Uterus (tissue), 4 donors: ENCODE measurements around the gene TRAPPC6A. TPM values are rescaled to one million over a fixed set of nuclear protein-coding genes. Genes with fewer than 3 reads are reported as not detected.

ENCODE experiments used
- DNase-seq, 2 donors: peaks; one replicate each; pipeline ENCODE4 v3.0.0-alpha.2; 2019 to 2020
- H3K27ac ChIP-seq, 2 donors: fragments of 200-600 bp; sonication (generic); 1 replicate in 1 of 2; 2 replicates in 1 of 2; pipeline ENCODE4 v1.5.1; 2016 to 2018
- H3K27me3 ChIP-seq, 2 donors: fragments of 200-600 bp; sonication (generic); one replicate each; pipeline ENCODE4 v1.5.1; 2018 to 2019; ENCODE audit warnings: control low read depth in 1 of 2
- H3K36me3 ChIP-seq, 2 donors: fragments of 200-600 bp; sonication (generic); one replicate each; pipeline ENCODE4 v1.5.1; 2019; ENCODE audit warnings: control low read depth in 1 of 2
- H3K4me1 ChIP-seq, 2 donors: fragments of 200-600 bp; sonication (generic); one replicate each; pipeline ENCODE4 v1.5.1; 2018 to 2019; ENCODE audit warnings: control low read depth in 1 of 2
- H3K4me3 ChIP-seq, 2 donors: fragments of 200-600 bp; sonication (generic); 1 replicate in 1 of 2; 2 replicates in 1 of 2; pipeline ENCODE4 v1.5.1; 2018 to 2019; ENCODE audit warnings: mild to moderate bottlenecking in 1 of 2
- H3K9me3 ChIP-seq, 2 donors: fragments of 200-600 bp; sonication (generic); one replicate each; pipeline ENCODE4 v1.5.1; 2019; ENCODE audit warnings: control low read depth in 1 of 2
- POLR2A ChIP-seq, 2 donors: fragments of 450-650 bp; IDR thresholded peaks; one replicate each; pipeline ENCODE4 v1.6.1; 2016; ENCODE audit warnings: antibody characterized with exemption in 2 of 2, mild to moderate bottlenecking in 1 of 2, moderate library complexity in 1 of 2
- intact Hi-C: fragments of 100-400 bp; cut with DNase I; formaldehyde crosslinking; loops from one replicate; pipeline ENCODE4 v1.15.1; 2023; ENCODE audit warnings: low total_unique reads
- total RNA-seq, 4 donors: library from RNA; depleted of rRNA in 3 of 4; stranded (reverse); fragments of >200 nt in 3 of 4; gene quantifications; one replicate each; pipeline versions ENCODE4 v1.1.0 to v1.2.4, GENCODE V29; 2014 to 2023
- TF ChIP-seq, protein P1 (sequence below), 4 experiments: fragments of 200-600 bp in 2 of 4; fragments of 450-650 bp in 2 of 4; sonication (generic) in 2 of 4; IDR thresholded peaks; one replicate each; pipeline ENCODE4 v1.5.1; 2016 to 2019; ENCODE audit warnings: antibody characterized with exemption in 4 of 4, mild to moderate bottlenecking in 2 of 4, moderate library complexity in 1 of 4
- donor health status: DM: yes; HTN: yes; CAD: no.

Gene TRAPPC6A
- total RNA-seq, 4 donors from 2014 or later = 4.1 to 25.9 (median 16.5) TPM

DNA sequence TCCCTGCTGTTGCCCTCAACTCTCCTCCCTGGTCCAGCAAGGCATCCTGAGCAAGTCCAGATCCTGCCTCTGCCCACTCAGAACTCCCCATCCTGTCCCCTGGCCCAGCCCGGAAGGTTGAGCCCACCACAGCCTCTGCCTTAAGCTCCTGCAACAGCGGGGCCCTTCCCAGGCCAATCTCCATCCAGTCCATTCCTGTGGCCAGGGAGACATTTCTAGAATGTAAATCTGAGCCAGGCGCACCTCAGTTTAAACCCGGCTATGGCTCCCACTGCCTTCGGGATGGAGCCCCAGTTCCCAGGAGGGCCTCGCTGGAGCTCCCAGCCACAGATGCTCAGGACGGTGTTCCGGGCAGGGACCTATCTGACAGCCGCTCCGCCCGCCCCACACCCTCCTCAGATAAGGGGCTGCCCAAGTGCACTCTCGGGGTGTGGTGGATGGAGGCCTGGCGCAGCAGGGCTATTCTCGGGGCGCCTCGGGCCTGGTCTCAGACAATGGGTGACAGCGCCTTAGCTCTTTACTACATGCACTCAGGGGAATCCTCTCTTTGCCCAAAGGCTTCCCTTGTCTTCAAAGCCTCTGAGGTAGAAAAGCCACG is 5.3 kb downstream of the TRAPPC6A start:
- no peaks in the 10 kb centered on the region for H3K9me3 ChIP-seq
- H3K36me3 ChIP-seq = no peaks in the 10 kb centered on the region
- H3K4me1 ChIP-seq = peaks cover 4 to 8% of the 10 kb centered on the region in 2 donors
- H3K27me3 ChIP-seq = no peaks in the 10 kb centered on the region
- no peak overlapping the region for H3K27ac ChIP-seq
- TF ChIP-seq, protein P1, sequence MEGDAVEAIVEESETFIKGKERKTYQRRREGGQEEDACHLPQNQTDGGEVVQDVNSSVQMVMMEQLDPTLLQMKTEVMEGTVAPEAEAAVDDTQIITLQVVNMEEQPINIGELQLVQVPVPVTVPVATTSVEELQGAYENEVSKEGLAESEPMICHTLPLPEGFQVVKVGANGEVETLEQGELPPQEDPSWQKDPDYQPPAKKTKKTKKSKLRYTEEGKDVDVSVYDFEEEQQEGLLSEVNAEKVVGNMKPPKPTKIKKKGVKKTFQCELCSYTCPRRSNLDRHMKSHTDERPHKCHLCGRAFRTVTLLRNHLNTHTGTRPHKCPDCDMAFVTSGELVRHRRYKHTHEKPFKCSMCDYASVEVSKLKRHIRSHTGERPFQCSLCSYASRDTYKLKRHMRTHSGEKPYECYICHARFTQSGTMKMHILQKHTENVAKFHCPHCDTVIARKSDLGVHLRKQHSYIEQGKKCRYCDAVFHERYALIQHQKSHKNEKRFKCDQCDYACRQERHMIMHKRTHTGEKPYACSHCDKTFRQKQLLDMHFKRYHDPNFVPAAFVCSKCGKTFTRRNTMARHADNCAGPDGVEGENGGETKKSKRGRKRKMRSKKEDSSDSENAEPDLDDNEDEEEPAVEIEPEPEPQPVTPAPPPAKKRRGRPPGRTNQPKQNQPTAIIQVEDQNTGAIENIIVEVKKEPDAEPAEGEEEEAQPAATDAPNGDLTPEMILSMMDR (IDR thresholded peaks at IDR 0.05) = no peak
- no peak for TF ChIP-seq POLR2A (IDR thresholded peaks at IDR 0.05)
- DNase-seq = no peak
- no peak overlapping the region for H3K4me3 ChIP-seq
- intact Hi-C loops = no loop called here

DNA sequence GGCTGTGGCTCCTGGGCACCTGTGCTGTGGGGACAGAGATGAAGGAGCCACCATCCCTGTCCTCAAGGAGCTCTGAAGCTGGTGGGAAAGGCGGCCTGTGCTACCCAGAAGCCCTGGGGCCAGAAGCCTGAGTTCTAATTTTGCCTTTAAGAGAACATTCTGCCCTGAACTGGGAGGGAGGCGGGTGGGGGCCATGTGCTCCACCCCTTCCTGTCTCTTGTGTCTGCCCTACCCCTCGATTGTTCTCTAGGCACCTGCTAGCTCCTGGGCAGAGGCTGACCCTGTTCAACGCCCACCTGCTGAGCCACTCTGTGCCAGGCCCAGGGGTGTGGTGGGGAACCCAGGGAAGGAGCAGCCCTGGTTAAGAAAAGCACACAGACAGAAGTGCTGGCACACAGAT is 5.9 kb downstream of the TRAPPC6A start:
- H3K27ac ChIP-seq = no peak overlapping the region
- H3K36me3 ChIP-seq = no peaks in the 10 kb centered on the region
- intact Hi-C loops = no loop called here
- H3K4me3 ChIP-seq = no peak overlapping the region
- H3K27me3 ChIP-seq = no peaks in the 10 kb centered on the region
- H3K9me3 ChIP-seq = no peaks in the 10 kb centered on the region
- TF ChIP-seq, protein P1 (IDR thresholded peaks at IDR 0.05) = no peak
- no peak for TF ChIP-seq POLR2A (IDR thresholded peaks at IDR 0.05)
- peaks cover 0 to 3% of the 10 kb centered on the region in 2 donors for H3K4me1 ChIP-seq
- no peak for DNase-seq

DNA sequence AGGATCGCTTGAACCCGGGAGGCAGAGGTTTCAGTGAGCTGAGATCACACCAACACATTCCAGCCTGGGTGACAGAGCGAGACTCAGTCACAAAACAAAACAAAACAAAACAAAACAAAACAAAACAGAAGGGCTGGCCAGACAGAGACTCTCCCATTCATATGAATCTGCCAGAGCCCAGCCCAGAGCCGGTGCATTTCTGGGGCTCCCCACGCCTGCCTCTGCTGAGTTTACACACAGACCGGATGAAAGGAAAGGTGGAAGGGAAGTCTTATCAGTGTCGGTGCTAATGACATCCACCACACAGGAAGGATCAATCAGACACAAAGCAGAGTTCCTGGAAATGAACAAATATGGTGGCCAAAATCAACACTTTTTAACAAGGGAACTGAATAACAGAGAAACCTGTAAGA is 6.8 kb downstream of the TRAPPC6A start:
- Histone ChIP-seq H3K9me3 (no peaks in the 10 kb centered on the region), H3K4me3 (no peak overlapping the region), H3K27me3 (no peaks in the 10 kb centered on the region), H3K36me3 (no peaks in the 10 kb centered on the region), H3K27ac (no peak overlapping the region), H3K4me1 (no peaks in the 10 kb centered on the region)
- intact Hi-C loops = no loop called here
- TF ChIP-seq, protein P1 (IDR thresholded peaks at IDR 0.05) = no peak
- TF ChIP-seq POLR2A (IDR thresholded peaks at IDR 0.05) = no peak
- DNase-seq = no peak

DNA sequence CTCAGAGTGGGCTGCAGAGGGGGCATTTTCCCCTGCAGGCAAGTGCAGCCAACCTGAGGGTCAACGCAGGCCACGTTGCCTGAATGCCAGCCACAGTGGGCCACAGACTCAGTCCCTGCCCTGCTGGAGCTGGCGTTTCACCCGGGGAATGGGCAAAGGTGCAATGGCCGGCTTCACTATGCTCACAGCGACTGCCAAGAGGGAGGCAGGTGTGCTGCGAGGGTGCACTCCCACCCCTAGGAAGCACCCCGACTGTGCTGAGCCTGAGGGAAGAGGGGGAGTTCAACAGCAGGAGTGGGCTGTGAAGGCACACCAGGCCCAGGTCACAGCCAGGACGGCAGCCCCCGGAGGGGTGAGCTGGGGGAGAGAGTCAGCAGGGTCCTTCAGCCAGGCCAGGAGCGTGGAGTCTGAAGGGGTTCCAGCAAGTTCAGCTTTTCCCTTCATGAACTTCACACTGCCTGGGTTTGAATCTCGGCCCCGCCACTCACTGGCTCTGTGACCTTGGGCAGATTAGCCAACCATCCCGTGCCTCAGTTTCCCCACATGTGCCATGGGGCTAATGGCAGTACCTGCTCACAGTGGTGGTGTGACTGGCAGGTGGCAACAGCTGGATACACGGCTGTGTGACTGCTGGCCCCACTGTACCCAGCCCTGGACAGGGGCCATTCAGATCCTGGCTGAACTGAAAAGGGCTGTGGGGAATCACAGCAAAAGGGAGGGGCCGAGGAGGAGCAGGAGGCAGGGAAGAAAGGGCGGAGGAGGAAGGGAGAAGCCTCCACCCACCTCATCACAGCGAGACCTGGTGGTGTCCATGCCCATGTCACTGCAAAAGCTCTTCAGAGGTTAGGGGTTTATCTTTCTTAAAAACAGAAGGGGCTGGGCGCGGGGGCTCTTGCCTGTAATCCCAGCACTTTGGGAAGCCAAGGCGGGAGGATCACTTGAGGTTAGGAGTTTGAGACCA is 7.6 kb downstream of the TRAPPC6A start:
- no peaks in the 10 kb centered on the region for H3K9me3 ChIP-seq
- H3K4me1 ChIP-seq = no peaks in the 10 kb centered on the region
- no peak overlapping the region for H3K27ac ChIP-seq
- no peak overlapping the region for H3K4me3 ChIP-seq
- no peaks in the 10 kb centered on the region for H3K27me3 ChIP-seq
- intact Hi-C loops = no loop called here
- no peaks in the 10 kb centered on the region for H3K36me3 ChIP-seq
- no peak for DNase-seq
- TF ChIP-seq POLR2A (IDR thresholded peaks at IDR 0.05) = no peak
- TF ChIP-seq, protein P1 (IDR thresholded peaks at IDR 0.05) = no peak

DNA sequence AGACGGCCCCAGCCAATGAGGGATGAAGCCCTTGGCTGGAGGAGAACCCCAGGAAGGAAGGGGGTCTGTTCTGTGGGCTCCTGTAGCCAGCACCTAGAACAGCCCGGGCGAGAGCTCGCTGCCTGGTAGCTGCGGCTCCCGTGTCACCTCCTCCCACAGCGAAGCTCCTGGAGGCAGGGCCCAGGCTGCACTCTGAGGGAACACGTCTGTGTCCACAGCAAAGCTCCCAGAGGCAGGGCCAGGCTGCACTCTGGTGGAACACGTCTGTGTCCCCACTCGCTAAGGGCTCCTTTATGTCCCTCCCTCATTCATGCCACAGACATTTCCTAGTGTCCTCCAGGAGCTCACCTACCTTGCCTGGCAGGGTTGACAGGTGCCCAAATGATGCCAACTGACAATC is 8.4 kb downstream of the TRAPPC6A start:
- intact Hi-C loops = no loop called here
- TF ChIP-seq, protein P1 (IDR thresholded peaks at IDR 0.05) = no peak
- TF ChIP-seq POLR2A (IDR thresholded peaks at IDR 0.05) = no peak
- H3K36me3 ChIP-seq = no peaks in the 10 kb centered on the region
- no peaks in the 10 kb centered on the region for H3K9me3 ChIP-seq
- DNase-seq = no peak
- no peak overlapping the region for H3K4me3 ChIP-seq
- no peaks in the 10 kb centered on the region for H3K4me1 ChIP-seq
- H3K27ac ChIP-seq = no peak overlapping the region
- no peaks in the 10 kb centered on the region for H3K27me3 ChIP-seq
